GM10248 (cell line): ENCODE data around the gene CHI3L2.

ENCODE experiments used
- CTCF ChIA-PET: fragments of 300-600 bp; sonication (Branson Sonifier 250); formaldehyde crosslinking; extraction: SDS; loops from one replicate; lab custom pipeline; 2021; ENCODE audit warnings: antibody characterized with exemption; lab: Yijun Ruan, JAX
- POLR2A ChIA-PET: fragments of 350-650 bp; sonication (Branson Sonifier 250); formaldehyde crosslinking; extraction: SDS; loops from one replicate; lab custom pipeline; 2020; ENCODE audit warnings: antibody characterized with exemption; lab: Yijun Ruan, JAX
- DNase-seq: peaks from one replicate; pipeline ENCODE4 v3.0.0; 2012; ENCODE audit errors: extremely low spot score
- TF ChIP-seq, protein P1 (sequence below): IDR thresholded peaks from 2 replicates; pipeline ENCODE4 v1.5.1; 2012; ENCODE audit warnings: mild to moderate bottlenecking, low read depth; ENCODE audit errors: extremely low read depth, missing control alignments, control extremely low read depth

The CHI3L2 gene

DNA sequence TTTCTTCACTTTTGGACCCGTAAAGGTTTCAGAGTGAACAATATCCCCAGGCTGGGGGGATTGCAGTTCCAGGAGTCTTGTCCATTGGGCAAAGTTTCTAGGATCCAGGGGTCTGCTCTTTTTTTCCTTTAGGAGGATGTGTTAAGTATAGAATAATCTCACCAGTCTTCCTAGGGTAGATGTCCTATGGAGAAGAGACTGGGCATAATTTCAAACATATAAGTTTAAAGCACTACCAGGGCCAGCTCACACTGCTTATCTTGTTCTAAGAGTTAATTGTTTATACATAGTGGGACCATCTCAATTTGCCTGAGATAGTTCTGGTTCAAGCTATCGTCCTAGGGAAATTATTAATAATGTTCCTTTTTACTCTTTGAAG is 1.2 kb downstream of the CHI3L2 start:
- ChIA-PET POLR2A (no interaction called here), CTCF (interaction anchor here (0.8 to 1.4 kb wide), 4 partner anchors 10 to 171 kb away, joined by 4 to 6 read pairs (median 6); no protein-coding TSS in a partner anchor)
- DNase-seq = no peak
- TF ChIP-seq, protein P1, sequence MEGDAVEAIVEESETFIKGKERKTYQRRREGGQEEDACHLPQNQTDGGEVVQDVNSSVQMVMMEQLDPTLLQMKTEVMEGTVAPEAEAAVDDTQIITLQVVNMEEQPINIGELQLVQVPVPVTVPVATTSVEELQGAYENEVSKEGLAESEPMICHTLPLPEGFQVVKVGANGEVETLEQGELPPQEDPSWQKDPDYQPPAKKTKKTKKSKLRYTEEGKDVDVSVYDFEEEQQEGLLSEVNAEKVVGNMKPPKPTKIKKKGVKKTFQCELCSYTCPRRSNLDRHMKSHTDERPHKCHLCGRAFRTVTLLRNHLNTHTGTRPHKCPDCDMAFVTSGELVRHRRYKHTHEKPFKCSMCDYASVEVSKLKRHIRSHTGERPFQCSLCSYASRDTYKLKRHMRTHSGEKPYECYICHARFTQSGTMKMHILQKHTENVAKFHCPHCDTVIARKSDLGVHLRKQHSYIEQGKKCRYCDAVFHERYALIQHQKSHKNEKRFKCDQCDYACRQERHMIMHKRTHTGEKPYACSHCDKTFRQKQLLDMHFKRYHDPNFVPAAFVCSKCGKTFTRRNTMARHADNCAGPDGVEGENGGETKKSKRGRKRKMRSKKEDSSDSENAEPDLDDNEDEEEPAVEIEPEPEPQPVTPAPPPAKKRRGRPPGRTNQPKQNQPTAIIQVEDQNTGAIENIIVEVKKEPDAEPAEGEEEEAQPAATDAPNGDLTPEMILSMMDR = no peak

DNA sequence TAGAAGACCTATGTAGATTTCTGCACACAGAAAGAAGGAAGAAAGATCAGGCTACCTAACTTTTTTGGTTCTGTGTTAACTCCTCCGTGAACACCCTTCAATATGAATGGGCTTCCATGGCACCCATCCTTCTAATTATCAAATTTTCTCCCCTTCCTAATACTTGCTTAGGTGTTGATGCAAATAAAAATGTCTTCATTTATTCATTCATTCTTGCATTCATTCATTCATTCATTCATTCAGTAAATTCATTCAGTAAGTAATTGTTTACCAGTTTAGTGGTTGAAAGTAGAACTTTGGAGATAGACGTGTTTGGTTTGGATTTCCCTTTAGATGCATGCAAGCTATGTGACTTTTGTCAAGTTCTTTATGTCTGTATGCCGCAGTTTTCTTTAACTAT is 4.6 kb downstream of the CHI3L2 start:
- TF ChIP-seq, protein P1 = no peak
- CTCF ChIA-PET = interaction anchor here (1.5 to 3.7 kb wide), 3 partner anchors 9 to 114 kb away, joined by 5 to 17 read pairs (median 11); no protein-coding TSS in a partner anchor
- DNase-seq = no peak
- POLR2A ChIA-PET = no interaction called here

GRCh38 chr1:111234258-111234657 is 6.7 kb downstream of the CHI3L2 start:
- no peak for DNase-seq
- TF ChIP-seq, protein P1 = no peak
- ChIA-PET POLR2A (no interaction called here), CTCF (no interaction called here)

- POLR2A ChIA-PET = no interaction called here
- no peak for DNase-seq
- TF ChIP-seq, protein P1 = no peak
- CTCF ChIA-PET = no interaction called here
Observed at GRCh38 chr1:111234866-111235265, 7.4 kb downstream of the CHI3L2 start.

DNA sequence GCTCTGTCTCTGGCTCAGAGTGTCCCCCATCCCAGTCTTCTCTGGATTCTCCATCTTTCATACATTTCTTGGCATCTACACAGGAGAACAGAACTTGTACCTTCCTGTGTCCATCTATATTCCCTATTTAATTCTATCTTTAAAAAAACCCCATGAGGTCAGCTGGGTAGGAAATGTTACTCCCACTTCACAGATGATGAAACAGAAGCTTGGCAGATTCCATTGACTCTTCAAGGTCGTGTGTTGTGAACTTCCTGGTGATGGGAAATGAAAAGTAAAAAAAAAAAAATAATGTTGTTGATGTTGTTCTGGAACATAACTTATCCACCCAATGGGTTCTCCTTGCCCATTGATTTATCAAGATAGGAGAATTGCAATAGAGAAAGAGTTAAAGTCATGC is 8.9 kb downstream of the CHI3L2 start:
- DNase-seq = no peak
- TF ChIP-seq, protein P1 = no peak
- ChIA-PET POLR2A (no interaction called here), CTCF (interaction anchor here (0.8 to 2.2 kb wide), 3 partner anchors 12 to 13 kb away, joined by 3 to 9 read pairs (median 4); no protein-coding TSS in a partner anchor)

GRCh38 chr1:111236806-111237205 is 9.3 kb downstream of the CHI3L2 start:
- POLR2A ChIA-PET = no interaction called here
- TF ChIP-seq, protein P1 = no peak
- no peak for DNase-seq
- CTCF ChIA-PET = interaction anchor here (0.8 to 2.2 kb wide), 3 partner anchors 11 to 97 kb away, joined by 3 to 9 read pairs (median 4); no protein-coding TSS in a partner anchor
